Measurements from ENCODE around the gene SLC25A47. TPM values are rescaled to one million over a fixed set of nuclear protein-coding genes. Genes with fewer than 3 reads are reported as not detected.

The SLC25A47 gene
- total RNA-seq, 1 experiment from 2014 or later: 0.13 TPM

DNA sequence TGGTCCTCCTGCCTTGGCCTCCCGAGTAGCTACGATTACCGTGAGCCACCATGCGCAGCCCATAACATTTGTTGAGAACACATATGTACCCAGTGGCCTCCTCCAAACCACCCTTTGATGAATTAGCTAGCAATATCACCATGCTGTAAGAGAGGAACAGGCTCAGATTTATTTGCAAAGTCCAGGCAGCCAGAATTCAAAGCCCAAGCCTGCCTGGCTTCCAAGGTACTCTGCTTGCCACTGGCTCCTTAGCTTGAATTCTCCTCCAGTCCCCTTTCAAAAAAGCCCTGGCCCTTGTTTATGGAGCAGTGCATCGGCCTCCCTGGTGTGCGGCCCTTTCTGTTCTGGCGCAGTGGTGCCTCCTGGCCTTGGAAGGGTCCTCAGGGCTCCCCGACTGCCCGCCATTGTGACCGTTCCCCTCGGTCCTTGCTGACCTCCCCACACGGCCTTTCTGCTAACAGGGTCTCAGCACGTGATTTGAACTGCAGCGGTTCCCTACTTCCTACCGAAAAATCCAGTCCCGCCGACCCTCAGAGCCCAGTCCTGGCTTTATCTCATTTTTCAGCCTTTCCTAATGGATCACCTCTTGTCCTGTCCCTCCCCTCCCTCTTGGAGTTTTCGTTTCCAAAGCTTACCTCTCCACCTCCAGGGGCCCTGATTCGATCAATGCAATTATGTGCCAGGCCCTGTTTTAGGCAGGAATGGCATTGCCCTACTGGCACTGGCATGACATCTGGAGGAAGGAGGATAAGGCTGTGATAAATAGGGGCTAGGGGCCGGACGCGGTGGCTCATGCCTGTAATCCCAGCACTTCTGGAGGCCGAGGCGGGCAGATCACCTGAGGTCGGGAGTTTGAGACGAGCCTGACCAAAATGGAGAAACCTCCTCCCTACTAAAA is 38.9 kb upstream of the SLC25A47 start:
- no peaks in the 10 kb centered on the region for H3K23me2 ChIP-seq (ENCODE audit: insufficient read length, low read depth, low read length, poor library complexity, severe bottlenecking)
- no peak overlapping the region; the same call in 1 of the 2 replicates for H3K14ac ChIP-seq (ENCODE audit: insufficient read depth, low read length)
- no peak overlapping the region for H2BK15ac ChIP-seq (ENCODE audit: low read depth, low read length)
- no peak overlapping the region for H2AK5ac ChIP-seq (ENCODE audit: insufficient read length, low read length)
- H3K27me3 Mint-ChIP-seq (ENCODE audit: low read depth): no peaks in the 10 kb centered on the region
- H2BK20ac ChIP-seq (ENCODE audit: low read depth, low read length, poor library complexity, severe bottlenecking): no peak overlapping the region
- TF ChIP-seq, protein P1, sequence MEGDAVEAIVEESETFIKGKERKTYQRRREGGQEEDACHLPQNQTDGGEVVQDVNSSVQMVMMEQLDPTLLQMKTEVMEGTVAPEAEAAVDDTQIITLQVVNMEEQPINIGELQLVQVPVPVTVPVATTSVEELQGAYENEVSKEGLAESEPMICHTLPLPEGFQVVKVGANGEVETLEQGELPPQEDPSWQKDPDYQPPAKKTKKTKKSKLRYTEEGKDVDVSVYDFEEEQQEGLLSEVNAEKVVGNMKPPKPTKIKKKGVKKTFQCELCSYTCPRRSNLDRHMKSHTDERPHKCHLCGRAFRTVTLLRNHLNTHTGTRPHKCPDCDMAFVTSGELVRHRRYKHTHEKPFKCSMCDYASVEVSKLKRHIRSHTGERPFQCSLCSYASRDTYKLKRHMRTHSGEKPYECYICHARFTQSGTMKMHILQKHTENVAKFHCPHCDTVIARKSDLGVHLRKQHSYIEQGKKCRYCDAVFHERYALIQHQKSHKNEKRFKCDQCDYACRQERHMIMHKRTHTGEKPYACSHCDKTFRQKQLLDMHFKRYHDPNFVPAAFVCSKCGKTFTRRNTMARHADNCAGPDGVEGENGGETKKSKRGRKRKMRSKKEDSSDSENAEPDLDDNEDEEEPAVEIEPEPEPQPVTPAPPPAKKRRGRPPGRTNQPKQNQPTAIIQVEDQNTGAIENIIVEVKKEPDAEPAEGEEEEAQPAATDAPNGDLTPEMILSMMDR (conservative IDR thresholded peaks at IDR 0.05): no peak
- no peaks in the 10 kb centered on the region for H3K79me1 ChIP-seq (ENCODE audit: insufficient read depth, low read depth, low read length, poor library complexity, severe bottlenecking)
- H4K91ac ChIP-seq (ENCODE audit: insufficient read length, low read depth, low read length): no peak overlapping the region
- no peak overlapping the region for H2BK5ac ChIP-seq (ENCODE audit: insufficient read length, low read length)
- no peak overlapping the region for H3K18ac ChIP-seq (ENCODE audit: insufficient read length, low read depth, low read length)
- H3K27me3 ChIP-seq (ENCODE audit: insufficient read depth, low read length): no peaks in the 10 kb centered on the region
- H4K20me1 ChIP-seq (ENCODE audit: control insufficient read depth, insufficient read depth, insufficient read length): no peaks in the 10 kb centered on the region
- no peak overlapping the region for H2BK120ac ChIP-seq (ENCODE audit: low read depth, low read length, poor library complexity, severe bottlenecking)
- peak overlapping the region; percentile 74 to 96 (median 92); a peak in 6 of 7 replicates for H3K27ac Mint-ChIP-seq
- H2AFZ ChIP-seq (ENCODE audit: low read length): no peak overlapping the region
- H3T11ph ChIP-seq (ENCODE audit: low read length): no peak overlapping the region
- no peak overlapping the region for H3K23ac ChIP-seq (ENCODE audit: insufficient read length, low read depth, low read length)
- H4K5ac ChIP-seq (ENCODE audit: insufficient read length, low read depth, low read length): no peak overlapping the region
- peaks cover 36 to 37% of the 10 kb centered on the region in 2 experiments for H3K4me1 Mint-ChIP-seq
- peak overlapping the region; percentile 48 to 72 for H3K4me3 Mint-ChIP-seq
- H2BK12ac ChIP-seq (ENCODE audit: insufficient read length, low read depth, low read length): no peak overlapping the region
- H3K36me3 Mint-ChIP-seq (ENCODE audit: insufficient read depth in 1 of 3, low read depth in 3 of 3): peaks cover 5 to 21% (median 20%) of the 10 kb centered on the region in 3 experiments
- no peaks in the 10 kb centered on the region for H3K9me3 Mint-ChIP-seq
- no peaks in the 10 kb centered on the region; the same call in 1 of the 2 replicates for H3K79me2 ChIP-seq (ENCODE audit: insufficient read depth, low read length)
- DNase-seq: peak; percentile 42
- H3K9ac ChIP-seq (ENCODE audit: extremely low read depth, insufficient read length, low read length): no peak overlapping the region
- H3K9me3 ChIP-seq (ENCODE audit: control insufficient read depth, low read depth, low read length): no peaks in the 10 kb centered on the region
- H3K4me2 ChIP-seq (ENCODE audit: insufficient read depth, insufficient read length, low read length): no peak overlapping the region
- no peak overlapping the region for H3K4ac ChIP-seq (ENCODE audit: low read depth, low read length)
- H4K8ac ChIP-seq (replicated peaks; ENCODE audit: insufficient read length, low read depth, low read length): no peak overlapping the region
- H3K4me1 ChIP-seq (ENCODE audit: insufficient read depth, low read length): no peaks in the 10 kb centered on the region; the same call in 1 of the 2 replicates
- no CpG with 5 or more reads among the region's 26 CpGs for WGBS (ENCODE audit: extremely low coverage, insufficient read length, low lambda C conversion rate)
- no peak overlapping the region for H3K56ac ChIP-seq (ENCODE audit: insufficient read length, low read depth, low read length)
- no peak overlapping the region for H3K27ac ChIP-seq (ENCODE audit: insufficient read length, low read depth, low read length)
